ENCODE results near the gene ABLIM2.

ABLIM2 gene

DNA sequence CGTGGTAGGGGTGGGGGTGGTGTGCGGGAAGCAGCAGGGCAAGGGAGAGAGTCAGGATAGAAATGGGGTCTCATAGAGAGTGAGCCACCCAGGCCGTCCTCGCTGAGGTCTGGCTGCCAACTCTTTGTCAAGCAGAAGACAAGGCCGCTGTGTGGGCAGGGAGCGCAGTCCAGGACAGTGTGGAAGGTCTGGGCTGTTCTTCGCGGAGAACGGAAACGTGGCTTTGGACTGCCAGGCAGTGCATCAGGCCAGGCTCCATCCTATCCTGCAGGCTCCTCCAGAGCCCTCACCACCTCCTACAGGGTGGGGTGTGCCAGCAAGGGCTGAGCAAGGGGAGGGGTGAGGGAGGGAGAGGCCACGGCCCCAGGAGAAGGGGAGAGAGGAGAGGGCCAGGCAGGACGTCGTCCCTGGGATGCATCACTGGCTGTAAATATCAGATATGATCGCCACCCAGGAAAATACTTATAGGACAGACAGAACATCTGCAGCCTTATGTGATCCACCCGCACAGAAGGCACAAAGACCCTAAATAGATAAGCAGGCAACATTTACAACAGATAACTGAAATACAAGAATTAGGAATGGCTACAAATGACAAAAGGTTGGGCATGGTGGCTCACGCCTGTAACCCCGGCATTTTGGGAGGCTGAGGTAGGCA lies 85.3 kb downstream of the ABLIM2 start:
- in situ Hi-C loops (cut with HindIII; ENCODE audit: low sequenced_read_pairs): no loop called here

DNA sequence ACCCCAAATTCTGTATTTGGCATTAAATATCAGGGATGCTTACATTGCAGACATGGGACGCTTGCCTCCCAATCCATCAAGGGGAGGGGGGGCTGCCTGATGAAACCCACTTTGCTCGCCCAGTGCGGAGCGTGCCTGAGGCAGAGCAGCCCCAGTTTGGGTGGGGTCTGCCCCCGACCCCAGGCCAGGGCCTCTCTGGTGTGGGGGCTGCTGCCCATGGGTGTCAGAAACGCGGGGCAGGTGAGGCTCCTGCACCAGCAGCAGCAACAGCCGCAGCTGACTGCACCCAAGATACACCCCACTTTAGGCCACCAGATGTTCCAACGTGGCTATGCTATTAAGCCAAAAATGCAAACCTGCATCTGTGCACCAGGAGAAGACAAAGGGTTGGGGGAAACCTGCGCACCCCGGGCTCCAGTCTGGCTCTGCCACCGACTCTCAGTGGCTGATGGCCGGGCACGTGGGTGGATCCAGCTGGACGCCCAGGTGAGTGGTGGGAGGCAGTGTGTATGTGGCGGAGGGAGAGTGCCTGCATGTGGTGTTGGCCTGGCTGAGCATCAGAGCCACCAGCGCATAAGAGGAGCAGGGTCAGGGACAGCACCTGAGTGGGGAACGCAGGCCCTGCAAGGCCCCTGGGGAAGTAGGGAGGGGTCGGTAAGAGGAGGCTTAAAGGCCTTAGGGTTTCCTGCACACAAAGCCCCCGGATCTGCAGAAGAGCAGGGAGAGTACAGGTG lies 86.2 kb downstream of the ABLIM2 start:
- in situ Hi-C loops (cut with HindIII; ENCODE audit: low sequenced_read_pairs): no loop called here

DNA sequence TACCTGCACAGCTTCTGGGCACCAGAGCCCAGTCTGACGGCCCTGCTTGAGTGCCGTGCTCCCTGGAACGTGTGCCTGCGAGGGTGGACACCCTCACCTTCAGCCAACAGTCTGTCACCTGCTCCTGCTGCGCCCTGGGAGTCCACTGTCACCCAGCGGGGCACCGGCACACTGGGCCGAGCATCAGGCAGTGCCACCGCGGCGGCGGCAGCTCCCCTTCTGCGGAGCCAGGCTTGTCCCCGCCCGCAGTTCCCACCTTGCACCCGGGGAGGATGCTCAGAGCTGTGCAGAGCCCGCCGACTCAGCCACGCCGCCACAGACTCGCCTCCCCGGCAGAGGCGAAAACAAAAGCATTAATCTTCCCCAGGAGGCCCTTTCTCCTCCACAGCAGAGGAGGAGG lies 86.8 kb downstream of the ABLIM2 start:
- in situ Hi-C loops (cut with HindIII; ENCODE audit: low sequenced_read_pairs): no loop called here

DNA sequence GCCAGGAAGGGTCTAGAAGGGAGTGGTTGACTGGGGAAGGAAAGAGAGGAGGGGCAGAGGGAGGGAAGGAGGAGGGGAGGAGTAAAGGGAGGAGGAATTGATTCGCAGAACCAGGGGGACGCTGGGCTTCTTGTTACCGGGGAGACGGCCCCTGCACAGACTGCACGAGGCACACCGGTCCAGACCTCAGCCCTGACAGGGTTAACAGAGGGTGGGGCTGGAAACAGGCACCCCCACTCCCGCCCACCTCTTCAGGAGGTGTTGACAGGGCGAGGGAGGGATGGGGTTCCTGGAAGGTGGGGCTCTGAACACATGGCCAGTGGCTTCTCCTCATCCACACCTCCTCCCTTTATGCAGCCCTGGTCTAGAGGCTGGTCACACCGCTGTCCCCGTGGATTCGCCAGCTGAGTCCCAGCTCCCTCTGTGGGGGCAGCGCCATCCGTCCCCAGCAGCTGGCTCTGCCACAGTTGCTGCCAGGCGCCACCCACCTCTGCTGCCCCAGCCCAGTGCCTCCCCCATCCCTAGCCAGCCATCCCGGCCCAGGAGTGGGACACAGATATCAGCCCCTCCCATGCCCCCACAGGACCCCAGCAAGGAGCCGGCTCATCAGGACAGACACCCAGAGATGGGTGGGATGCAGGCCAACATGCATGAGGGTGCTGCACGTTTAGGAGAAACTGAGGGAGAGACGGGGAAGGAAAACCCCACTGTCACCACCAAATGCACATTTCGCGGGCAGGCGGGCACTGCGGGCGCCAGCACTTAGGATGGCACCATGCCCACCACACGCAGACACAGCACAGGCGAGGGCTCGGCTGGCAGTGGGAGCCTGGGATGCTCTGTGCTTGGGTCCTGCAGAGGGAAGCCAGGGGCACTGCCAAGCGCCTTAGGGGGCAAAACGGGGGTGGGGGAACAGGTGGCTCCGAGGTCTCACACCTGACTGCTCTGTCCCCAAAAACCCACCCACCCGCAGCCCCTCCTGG lies 87.6 kb downstream of the ABLIM2 start:
- in situ Hi-C loops (cut with HindIII; ENCODE audit: low sequenced_read_pairs): no loop called here

DNA sequence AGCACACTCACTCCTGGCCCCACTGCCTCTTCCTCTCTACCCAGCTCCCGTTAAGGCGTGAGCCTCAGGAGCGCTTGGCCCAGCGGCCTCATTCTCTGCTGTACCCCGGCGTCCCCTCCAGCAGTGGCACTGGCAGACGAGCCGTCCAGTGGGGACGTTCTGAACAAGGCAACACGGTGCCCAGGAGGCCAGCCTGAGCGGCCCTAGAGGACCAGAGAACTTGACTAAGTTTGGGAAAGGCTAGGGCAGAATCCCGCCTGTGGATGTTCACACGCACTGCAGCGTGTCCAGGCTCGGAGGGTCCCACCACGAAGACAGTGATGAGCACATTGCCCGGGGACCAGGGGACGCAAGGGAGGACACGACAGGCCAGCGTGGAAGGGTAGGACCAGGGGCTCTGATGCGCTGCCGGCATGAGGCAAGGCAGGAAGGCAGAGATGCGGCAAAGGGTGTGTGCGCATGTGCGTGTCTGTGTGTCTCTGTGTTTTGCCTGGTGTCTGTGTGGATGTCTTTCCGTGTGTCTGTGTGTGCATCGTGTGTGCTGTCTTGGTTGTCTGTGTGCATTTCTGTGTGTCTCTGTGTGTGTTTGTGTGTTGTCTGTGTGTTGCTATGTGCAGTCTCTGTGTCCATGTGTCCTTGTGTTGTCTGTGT lies 89.4 kb downstream of the ABLIM2 start:
- in situ Hi-C loops (cut with HindIII; ENCODE audit: low sequenced_read_pairs): no loop called here

DNA sequence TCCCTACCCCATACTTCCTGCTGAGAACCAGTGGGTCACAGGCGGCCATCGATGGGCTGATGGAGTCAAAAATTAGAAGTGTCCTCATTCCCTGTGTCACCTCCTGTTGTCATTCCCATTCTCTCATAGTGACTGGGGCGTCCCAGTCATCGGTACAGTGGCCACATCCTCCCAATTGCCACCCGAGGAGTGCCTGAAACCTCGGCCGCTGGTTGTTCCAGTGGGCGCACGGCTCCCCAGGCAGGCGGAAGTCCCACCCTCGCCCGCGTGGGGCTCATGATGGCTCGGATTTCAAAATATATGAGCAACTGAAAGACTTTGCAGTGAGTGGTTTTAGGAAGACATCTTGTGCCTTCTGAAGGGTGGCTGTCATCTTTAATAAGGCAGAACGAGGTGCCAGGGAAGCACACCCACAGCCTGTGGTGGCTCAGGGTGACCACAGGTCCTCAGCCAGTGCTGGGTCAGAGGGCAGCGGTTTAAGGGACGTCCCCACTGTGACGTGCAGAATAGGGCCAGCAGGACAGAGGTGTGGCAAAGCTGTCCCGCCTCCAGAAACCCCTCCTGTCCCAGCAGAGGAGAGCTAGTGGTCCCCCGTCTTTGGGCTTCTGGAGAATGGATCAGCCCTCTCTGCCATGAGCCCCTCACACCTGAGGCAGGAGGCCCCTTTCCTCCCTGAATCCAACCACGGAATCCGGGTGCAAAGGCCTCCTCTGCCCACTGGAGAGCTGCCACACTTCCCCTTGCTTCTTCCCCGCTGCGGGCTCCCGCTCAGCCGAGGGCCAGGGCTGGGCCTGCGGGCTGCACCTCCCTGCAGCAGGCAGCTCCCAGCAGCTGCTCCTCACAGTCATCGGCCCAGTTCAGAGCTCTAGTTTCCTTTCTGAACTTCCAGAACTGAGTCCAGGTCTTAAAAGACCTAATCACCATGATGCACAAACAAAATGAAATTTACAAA lies 90.4 kb downstream of the ABLIM2 start:
- in situ Hi-C loops (cut with HindIII; ENCODE audit: low sequenced_read_pairs): no loop called here

DNA sequence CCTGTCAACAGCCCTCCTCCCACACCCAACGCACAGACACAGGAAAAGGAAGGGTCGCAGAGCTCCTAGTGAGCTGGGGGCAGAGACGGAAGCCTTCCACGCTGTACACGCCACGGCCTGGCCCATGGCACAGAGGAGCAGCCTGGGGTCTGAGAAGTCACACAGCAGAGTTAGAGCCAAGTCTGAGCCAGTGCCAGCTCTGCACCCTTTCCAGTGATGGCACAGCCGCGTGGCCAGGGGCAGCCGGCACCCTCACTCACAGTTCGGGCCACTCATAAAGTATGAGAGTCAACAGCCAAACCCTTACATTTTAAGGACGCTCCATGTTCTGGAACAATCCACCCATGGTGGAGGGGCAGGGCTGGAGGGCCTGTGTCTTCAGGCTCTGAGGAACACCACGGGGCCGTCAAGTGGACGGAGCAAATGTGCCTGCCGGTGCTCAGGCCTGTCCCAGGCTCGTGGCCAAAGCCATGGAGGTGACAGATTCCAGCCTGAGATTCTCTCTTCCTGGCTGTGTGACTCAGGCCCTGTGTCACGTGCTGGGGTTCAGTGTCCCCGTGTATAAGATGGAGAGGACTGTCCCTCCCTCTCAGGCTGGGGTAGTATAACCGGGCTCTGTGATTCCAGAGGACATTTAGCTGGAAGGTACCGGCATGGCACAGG lies 91.2 kb downstream of the ABLIM2 start:
- in situ Hi-C loops (cut with HindIII; ENCODE audit: low sequenced_read_pairs): no loop called here

DNA sequence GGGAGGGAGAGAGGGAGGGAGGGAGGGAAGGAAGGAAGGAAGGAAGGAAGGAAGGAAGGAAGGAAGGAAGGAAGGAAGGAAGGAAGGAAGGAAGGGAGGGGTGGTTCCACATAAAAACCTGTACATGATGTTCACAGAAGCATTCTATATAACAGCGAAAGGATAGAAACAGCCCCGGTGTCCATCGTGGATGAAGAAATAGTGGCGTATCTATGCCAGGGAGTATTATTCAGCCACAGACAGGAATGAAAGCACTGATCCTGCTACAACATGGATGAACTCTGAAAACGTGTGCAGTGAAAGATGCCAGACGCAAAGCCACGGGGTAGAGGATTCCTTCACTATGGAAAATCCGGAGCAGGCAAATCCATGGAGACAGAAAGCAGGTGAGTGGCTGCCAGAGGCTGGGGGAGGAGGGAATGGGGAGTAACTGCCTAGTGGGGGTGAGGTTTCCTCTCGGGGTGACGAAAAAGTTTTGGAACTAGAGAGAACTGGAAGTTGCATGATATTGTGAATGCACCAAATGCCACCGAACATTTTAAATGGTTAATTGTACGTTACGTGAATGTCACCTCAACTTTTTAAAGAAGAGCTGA lies 92.2 kb downstream of the ABLIM2 start:
- in situ Hi-C loops (cut with HindIII; ENCODE audit: low sequenced_read_pairs): no loop called here

DNA sequence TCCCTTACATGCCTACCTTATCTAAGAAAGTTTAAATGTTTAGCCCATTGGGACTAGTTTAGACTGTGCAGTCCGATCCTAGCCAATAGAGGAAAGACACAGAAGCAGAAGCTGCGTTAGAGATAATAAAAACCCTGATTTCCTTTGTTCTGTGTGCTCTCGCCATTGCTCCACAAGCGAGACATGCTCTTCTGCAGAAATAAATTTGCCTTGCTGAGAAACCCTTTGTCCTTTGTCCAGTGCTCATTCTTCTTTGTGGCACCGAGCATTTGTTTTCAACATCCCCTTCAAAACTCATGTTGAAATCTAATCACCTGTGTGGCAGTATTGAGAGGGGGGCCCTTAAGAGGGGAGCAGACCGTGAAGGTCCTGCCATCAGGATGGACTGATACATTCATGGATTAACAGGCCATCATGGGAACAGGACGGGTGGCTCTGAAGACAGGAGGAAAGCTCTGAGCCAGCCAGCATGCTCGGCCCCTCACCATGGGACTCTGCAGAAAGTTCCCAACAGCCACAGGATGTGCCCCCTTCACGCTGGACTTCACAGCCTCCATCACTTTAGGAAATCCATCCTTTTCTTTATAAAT lies 94.5 kb downstream of the ABLIM2 start:
- in situ Hi-C loops (cut with HindIII; ENCODE audit: low sequenced_read_pairs): loop anchor here (5.0 kb wide), 1 partner anchor 57 kb away; no protein-coding TSS in a partner anchor

DNA sequence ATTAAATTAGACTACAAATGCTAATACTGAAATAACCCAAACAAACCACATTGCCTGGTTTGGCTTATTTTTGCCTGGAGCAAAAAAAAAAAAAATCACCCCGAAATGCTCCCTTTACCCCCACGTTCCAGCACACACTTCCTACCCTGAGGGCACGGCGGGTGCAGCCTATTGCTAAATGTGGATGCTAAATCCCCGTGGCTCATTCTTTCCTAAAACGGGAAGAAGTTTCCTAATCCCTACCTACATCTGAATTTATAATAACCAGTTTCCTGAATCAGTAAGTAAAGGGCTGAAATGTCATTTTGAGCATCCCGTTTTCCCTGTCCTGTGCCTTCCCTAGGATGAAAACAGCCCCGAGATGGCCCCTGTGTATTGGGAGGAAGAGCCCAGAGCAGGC lies 97.0 kb downstream of the ABLIM2 start:
- in situ Hi-C loops (cut with HindIII; ENCODE audit: low sequenced_read_pairs): loop anchor here (5.0 kb wide), 1 partner anchor 54 kb away; no protein-coding TSS in a partner anchor

DNA sequence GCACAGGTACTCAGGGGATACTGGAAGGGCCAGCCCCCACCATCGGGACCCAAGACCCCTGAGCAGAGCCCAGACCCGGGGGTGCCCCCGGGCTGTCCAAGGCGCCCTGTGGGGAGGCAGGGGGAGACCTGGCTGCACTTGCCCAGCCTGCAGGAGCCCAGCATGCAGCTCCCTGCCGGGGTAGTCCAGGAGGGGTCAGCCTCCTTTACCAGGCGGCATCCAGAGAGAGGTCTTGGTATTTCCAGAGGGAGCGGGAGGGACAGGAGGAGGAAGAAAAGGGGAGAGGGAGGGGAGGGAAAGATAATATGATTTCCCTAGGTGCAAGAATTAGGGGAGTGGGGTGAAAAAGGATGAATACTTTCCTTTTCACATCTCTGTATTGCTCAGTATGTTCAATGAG lies 97.5 kb downstream of the ABLIM2 start:
- in situ Hi-C loops (cut with HindIII; ENCODE audit: low sequenced_read_pairs): loop anchor here (5.0 kb wide), 1 partner anchor 54 kb away; no protein-coding TSS in a partner anchor

DNA sequence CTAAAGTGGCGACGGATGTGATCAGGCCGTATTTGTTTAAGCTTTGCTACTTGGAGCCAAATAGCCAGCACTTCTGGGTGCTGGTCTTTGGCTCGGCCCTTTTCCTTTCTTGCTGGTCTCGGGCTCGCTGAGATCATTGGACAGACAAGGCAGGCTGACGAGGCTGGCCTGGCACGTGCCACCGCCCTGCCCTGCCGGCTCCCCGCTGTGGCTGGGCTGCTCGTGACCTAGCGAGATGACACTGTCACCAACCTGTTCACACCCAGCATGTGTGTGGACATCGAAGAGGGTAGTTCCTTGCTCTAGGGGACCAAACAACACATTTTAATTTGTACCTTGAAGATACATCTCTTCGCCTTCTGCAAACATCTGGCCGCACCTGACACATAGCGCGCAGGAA lies 98.0 kb downstream of the ABLIM2 start:
- in situ Hi-C loops (cut with HindIII; ENCODE audit: low sequenced_read_pairs): loop anchor here (5.0 kb wide), 1 partner anchor 53 kb away; no protein-coding TSS in a partner anchor

DNA sequence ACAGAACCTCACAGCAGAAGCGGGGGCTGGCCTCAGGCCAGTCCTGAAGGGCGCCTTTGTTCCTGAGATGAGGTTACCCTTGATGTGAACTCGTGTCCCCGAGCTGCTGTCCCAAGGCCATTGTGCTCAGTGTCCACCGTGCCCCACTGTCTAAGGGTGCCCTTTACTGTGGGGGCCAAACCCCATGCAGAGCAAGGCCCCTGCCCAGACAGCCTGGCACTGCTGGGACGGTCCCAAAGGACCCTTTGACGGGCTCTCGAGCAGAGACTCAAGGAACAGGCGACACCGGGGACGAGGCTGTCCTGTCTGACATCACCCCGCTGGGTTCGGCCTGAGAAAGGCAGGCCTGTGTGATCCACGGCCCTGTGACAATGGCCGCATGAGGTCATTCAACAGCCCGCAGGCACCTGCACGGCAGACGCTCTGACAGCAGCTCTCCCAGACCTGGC lies 100.6 kb downstream of the ABLIM2 start:
- in situ Hi-C loops (cut with HindIII; ENCODE audit: low sequenced_read_pairs): no loop called here

DNA sequence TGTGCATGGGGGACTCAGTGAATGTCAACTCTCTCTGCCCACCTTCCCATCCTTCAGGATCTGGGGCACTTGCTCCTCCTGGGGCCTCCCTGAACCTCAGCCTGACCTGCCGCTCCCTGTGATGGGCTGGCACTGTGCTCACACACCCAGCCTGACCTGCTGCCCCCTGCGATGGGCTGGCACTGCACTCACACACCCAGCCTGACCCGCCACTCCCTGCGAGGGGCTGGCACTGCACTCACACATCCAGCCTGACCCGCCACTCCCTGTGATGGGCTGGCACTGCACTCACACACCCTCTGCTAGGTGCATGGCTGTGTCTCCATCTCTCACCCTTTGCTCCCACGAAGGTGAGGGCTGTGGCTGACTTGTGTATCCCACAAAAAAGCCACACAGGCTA lies 103.4 kb downstream of the ABLIM2 start:
- in situ Hi-C loops (cut with HindIII; ENCODE audit: low sequenced_read_pairs): no loop called here

DNA sequence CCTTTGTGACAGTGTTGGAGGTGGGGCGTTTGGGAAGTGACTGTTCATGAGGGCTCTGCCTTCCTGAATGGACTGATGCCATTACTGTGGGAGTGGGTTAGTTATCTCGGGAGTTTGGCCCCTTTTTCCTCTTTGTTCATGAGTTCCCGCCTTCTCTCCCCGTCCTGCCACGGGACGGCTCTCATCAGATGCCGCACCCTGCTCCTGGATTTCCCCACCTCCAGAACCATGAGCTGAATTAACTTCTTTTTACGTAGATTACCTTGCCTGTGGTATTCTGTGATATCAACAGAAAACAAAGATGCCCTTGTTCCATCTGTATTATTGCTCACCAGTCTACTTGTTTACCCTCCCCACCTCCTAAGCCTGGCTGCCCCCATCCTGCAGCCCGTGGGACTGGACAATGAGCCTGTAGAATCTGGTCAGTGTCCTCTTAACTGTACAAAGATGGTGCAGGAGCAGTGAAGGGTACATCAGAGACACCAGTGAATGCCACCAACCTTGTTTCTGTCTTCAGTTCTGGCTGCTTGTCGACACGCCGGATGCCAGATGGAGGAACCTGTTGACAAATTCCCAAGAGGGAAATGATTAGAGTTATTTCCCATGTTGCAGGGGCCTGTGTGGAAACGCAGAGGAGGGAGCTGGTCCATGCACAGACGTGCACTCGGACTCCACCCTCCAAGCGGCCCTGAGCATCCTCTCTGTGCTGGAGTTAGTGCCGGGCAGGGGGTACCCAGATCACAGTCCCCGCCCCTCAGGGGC lies 104.7 kb downstream of the ABLIM2 start:
- in situ Hi-C loops (cut with HindIII; ENCODE audit: low sequenced_read_pairs): no loop called here

DNA sequence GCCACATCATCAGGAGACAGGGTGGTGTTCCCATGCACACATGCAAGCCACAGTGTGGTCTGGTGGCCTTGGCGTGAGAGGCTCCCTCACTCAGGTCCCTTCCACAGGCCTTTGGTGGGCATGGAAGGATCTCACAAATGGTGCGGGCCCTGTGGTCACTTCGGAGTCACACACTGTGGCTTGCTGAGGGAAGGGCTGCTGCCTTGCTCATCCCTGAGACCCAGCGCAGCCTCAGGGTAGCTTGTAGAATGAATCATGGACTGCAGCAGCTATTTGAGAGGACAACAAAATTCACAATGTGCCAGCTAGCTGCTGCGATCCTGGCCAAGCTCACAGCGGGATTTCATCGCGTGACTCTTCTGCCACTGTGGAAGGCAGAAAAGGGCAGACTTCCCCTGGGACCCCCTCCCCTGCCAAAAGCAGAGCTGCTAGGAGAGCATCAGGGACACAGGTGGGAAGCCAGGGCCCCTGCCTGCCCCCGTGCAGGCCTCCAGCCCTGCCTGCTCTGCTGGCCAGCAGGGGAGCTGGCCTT lies 106.4 kb downstream of the ABLIM2 start:
- in situ Hi-C loops (cut with HindIII; ENCODE audit: low sequenced_read_pairs): no loop called here

DNA sequence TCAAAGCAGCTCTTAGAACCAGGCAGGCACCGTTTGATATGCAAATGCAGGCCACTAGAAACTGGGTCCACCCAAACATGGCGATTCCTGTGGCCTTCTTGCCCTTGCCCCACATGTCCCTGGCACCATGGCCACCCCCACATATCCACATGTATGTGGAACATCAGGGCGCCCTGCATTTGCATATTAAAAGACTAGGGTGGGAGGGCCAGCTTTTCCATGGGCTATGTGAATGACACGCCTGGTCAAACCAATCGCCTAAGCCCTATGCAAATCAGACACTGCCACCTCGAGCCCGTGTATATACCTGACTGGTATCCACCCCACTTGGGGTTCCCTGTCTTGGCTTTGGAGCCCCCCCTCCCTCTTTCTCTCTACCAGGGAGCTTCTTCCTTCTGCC lies 107.0 kb downstream of the ABLIM2 start:
- in situ Hi-C loops (cut with HindIII; ENCODE audit: low sequenced_read_pairs): no loop called here
